ENCODE results near the gene EIF1AD. TPM values are rescaled to one million over a fixed set of nuclear protein-coding genes. Genes with fewer than 3 reads are reported as not detected.

The EIF1AD gene
- total and polyA plus RNA-seq, 9 of the 15 experiments (the other 6 are each of a cell fraction or from before 2014, with no cell fraction given): 50.1 to 98.8 (median 58.7) TPM

DNA sequence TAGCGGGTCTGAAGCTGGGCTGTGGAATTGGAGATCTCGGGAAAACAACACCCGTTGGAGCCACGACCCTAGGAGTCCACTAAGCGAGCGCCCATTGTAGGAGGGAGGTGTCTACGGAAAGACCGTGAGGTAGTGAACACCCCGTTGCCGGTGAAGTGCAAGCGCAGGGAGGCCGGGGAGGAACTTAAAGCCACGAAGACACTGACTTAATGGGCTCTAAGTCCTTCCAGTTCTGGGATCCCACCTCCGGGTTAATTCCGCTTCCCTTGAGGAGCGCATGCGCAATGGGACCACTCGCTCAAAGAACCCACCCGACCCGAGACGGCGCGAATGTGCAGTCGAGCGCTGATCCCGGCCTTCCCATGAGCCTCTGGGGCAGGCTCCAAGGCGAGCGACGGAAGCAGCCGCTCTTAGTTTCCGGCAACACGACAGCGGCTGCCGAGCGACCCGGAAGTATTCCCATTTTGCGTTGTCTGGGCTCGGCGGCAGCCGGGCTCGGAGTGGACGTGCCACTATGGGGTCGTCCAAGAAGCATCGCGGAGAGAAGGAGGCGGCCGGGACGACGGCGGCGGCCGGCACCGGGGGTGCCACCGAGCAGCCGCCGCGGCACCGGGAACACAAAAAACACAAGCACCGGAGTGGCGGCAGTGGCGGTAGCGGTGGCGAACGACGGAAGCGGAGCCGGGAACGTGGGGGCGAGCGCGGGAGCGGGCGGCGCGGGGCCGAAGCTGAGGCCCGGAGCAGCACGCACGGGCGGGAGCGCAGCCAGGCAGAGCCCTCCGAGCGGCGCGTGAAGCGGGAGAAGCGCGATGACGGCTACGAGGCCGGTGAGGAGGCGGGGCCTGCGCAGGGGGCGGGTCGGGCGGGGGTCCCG lies 40.5 kb downstream of the EIF1AD start, which contains the start of gene SART1 (continued):
- no peak for TF ChIP-seq ZKSCAN3 (CRISPR knock-in tag; IDR thresholded peaks at IDR 0.05)
- TF ChIP-seq, protein P1, sequence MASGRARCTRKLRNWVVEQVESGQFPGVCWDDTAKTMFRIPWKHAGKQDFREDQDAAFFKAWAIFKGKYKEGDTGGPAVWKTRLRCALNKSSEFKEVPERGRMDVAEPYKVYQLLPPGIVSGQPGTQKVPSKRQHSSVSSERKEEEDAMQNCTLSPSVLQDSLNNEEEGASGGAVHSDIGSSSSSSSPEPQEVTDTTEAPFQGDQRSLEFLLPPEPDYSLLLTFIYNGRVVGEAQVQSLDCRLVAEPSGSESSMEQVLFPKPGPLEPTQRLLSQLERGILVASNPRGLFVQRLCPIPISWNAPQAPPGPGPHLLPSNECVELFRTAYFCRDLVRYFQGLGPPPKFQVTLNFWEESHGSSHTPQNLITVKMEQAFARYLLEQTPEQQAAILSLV (tag; IDR thresholded peaks at IDR 0.05): no peak
- no peak for TF ChIP-seq OTX1 (CRISPR knock-in tag; IDR thresholded peaks at IDR 0.05)
- no peak for TF ChIP-seq MCM5 (IDR thresholded peaks at IDR 0.05; ENCODE audit: low read depth)
- no peak for TF ChIP-seq CBX1 (IDR thresholded peaks at IDR 0.05; ENCODE audit: low read depth)
- TF ChIP-seq MAZ (CRISPR knock-in tag; conservative IDR thresholded peaks at IDR 0.05 in 1 of 2, IDR thresholded peaks at IDR 0.05 in 1 of 2): peak; percentile 74 to 77
- TF ChIP-seq FOXM1 (IDR thresholded peaks at IDR 0.05; ENCODE audit: low read depth): no peak
- TF ChIP-seq FOXM1 (CRISPR knock-in tag; IDR thresholded peaks at IDR 0.05; ENCODE audit: low read depth): 0 out of 2 replicates have a peak, but pooled peaks have one; percentile 52
- no peak for TF ChIP-seq BMI1 (IDR thresholded peaks at IDR 0.05; ENCODE audit: low read length)
- no peak for TF ChIP-seq ZNF316 (IDR thresholded peaks at IDR 0.05)
- TF ChIP-seq, protein P2, sequence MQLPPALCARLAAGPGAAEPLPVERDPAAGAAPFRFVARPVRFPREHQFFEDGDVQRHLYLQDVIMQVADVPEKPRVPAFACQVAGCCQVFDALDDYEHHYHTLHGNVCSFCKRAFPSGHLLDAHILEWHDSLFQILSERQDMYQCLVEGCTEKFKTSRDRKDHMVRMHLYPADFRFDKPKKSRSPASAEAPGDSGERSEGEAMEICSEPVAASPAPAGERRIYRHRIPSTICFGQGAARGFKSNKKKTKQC (CRISPR knock-in tag; IDR thresholded peaks at IDR 0.05): peak; percentile 39; the same call in 1 of the 2 replicates
- TF ChIP-seq RHOXF2B (CRISPR knock-in tag; conservative IDR thresholded peaks at IDR 0.05): 0 out of 2 replicates have a peak, but pooled peaks have one; percentile 60
- TF ChIP-seq SIRT6 (IDR thresholded peaks at IDR 0.05; ENCODE audit: low read depth, low read length): no peak
- TF ChIP-seq, protein P3, sequence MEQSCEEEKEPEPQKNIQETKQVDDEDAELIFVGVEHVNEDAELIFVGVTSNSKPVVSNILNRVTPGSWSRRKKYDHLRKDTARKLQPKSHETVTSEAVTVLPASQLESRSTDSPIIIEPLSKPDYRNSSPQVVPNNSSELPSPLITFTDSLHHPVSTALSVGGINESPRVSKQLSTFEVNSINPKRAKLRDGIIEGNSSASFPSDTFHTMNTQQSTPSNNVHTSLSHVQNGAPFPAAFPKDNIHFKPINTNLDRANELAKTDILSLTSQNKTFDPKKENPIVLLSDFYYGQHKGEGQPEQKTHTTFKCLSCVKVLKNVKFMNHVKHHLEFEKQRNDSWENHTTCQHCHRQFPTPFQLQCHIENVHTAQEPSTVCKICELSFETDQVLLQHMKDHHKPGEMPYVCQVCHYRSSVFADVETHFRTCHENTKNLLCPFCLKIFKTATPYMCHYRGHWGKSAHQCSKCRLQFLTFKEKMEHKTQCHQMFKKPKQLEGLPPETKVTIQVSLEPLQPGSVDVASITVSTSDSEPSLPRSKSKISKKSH (CRISPR knock-in tag; IDR thresholded peaks at IDR 0.05): no peak
- 0 out of 2 replicates have a peak, but pooled peaks have one; percentile 34 for TF ChIP-seq KDM2B (CRISPR knock-in tag; IDR thresholded peaks at IDR 0.05)
- no peak for TF ChIP-seq SAFB2 (IDR thresholded peaks at IDR 0.05; ENCODE audit: borderline replicate concordance, low read depth, low read length, severe bottlenecking)
- TF ChIP-seq SLC30A9 (CRISPR knock-in tag; IDR thresholded peaks at IDR 0.05): no peak
- no peak for TF ChIP-seq CBX5 (IDR thresholded peaks at IDR 0.05; ENCODE audit: borderline replicate concordance, low read depth)
- TF ChIP-seq, protein P4, sequence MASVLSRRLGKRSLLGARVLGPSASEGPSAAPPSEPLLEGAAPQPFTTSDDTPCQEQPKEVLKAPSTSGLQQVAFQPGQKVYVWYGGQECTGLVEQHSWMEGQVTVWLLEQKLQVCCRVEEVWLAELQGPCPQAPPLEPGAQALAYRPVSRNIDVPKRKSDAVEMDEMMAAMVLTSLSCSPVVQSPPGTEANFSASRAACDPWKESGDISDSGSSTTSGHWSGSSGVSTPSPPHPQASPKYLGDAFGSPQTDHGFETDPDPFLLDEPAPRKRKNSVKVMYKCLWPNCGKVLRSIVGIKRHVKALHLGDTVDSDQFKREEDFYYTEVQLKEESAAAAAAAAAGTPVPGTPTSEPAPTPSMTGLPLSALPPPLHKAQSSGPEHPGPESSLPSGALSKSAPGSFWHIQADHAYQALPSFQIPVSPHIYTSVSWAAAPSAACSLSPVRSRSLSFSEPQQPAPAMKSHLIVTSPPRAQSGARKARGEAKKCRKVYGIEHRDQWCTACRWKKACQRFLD (CRISPR knock-in tag; IDR thresholded peaks at IDR 0.05): peak; percentile 63; the same call in 1 of the 2 replicates
- peak; percentile 35; the same call in 1 of the 2 replicates for TF ChIP-seq SMARCC2 (IDR thresholded peaks at IDR 0.05; ENCODE audit: low read depth)
- TF ChIP-seq ETV1 (tag; conservative IDR thresholded peaks at IDR 0.05; ENCODE audit: low read depth): 0 out of 2 replicates have a peak, but pooled peaks have one; percentile 37
- TF ChIP-seq, protein P5, sequence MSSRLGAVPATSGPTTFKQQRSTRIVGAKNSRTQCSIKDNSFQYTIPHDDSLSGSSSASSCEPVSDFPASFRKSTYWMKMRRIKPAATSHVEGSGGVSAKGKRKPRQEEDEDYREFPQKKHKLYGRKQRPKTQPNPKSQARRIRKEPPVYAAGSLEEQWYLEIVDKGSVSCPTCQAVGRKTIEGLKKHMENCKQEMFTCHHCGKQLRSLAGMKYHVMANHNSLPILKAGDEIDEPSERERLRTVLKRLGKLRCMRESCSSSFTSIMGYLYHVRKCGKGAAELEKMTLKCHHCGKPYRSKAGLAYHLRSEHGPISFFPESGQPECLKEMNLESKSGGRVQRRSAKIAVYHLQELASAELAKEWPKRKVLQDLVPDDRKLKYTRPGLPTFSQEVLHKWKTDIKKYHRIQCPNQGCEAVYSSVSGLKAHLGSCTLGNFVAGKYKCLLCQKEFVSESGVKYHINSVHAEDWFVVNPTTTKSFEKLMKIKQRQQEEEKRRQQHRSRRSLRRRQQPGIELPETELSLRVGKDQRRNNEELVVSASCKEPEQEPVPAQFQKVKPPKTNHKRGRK (tag; IDR thresholded peaks at IDR 0.05): no peak
- TF ChIP-seq TCF7L2 (IDR thresholded peaks at IDR 0.05; ENCODE audit: low read depth, low read length): no peak; the same call in 1 of the 2 replicates

All from K562 (cell line).